Fibroblast of skin of left biceps (primary cell): ENCODE measurements around the gene PPP1R36.
"Not testable (repeated sequence)": the region's sequence is repeated elsewhere in the genome, so short reads cannot be mapped to it uniquely, and the experiment has no call there.

Source experiments
- DNase-seq, 2 experiments: peaks; one replicate each; pipeline ENCODE4 v3.0.0-alpha.2; 2013; ENCODE audit warnings: low read depth in 2 of 2

The PPP1R36 gene

DNA sequence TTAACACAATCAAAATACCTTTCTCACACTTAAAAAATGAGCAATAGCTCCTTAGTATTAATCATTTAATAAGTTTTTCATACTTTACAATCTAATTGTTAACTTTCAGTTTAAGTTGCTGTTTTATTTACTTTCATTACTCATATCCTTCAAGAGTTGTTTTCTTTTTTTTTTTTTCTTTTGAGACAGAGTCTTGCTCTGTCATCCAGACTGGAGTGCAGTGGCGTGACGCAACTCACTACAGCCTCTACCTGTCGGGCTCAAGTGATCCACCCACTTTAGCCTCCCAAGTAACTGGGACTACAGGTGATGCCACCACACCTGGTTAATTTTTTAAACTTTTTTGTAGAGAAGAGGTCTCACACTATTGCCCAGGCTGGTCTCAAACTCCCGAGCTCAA, 29.1 kb upstream of the PPP1R36 start:
- no peak for DNase-seq

DNA sequence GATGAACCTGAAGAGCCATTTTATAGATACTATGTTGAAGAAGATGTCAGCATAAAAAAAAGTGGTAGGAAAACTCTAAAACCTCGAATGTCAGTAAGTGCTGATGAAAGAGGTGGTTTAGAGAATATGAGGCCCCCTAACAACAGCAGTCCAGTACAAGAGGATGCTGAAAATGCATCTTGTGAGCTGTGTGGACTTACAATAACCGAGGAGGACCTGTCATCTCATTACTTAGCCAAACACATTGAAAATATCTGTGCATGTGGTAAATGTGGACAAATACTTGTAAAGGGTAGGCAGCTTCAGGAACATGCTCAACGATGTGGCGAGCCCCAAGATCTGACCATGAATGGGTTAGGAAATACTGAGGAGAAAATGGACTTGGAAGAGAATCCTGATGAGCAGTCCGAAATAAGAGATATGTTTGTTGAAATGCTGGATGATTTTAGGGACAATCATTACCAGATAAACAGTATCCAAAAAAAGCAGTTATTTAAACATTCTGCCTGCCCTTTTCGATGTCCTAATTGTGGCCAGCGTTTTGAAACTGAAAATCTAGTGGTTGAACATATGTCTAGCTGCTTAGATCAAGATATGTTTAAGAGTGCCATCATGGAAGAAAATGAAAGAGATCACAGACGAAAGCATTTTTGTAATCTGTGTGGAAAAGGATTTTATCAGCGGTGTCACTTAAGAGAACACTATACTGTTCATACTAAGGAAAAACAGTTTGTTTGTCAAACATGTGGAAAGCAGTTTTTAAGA, 27.0 kb upstream of the PPP1R36 start:
- DNase-seq = no peak

DNA sequence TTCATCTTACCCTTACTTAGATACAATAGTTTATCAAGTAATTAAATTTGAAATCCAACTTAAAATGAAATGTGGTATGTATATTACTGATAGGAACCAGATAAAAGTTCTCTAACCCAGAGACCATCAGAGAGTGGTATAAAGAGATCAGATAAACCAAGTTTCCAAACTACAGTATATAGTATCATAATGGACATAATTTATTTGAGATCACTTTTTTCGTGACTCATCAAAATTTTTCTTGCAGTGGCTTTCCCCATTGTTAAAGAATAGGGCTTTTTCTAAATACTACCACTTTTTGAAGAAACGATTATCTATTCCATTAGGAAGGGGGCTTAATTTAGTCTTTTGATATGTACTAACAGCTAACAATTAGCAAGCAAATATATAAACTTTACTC, 24.4 kb upstream of the PPP1R36 start:
- DNase-seq = no peak

DNA sequence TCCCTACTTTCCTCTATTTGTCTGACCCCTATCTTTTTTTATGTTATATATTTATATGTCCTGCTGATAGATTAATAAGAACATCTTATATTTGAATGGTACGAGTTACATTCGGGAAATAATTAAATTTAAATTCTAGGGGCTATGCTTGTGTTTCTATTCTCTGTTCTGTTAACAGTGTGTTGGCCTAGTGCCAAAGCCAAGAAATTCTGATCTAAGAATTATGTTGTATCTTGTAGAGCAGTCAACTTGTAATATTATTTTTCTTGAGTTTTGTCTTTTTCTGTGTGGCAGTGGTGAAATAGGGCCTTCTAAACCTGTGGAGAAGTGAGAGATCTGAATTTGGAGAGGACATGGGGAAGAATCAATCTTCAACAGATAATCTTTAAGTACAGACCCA, 18.2 kb upstream of the PPP1R36 start:
- no peak for DNase-seq

DNA sequence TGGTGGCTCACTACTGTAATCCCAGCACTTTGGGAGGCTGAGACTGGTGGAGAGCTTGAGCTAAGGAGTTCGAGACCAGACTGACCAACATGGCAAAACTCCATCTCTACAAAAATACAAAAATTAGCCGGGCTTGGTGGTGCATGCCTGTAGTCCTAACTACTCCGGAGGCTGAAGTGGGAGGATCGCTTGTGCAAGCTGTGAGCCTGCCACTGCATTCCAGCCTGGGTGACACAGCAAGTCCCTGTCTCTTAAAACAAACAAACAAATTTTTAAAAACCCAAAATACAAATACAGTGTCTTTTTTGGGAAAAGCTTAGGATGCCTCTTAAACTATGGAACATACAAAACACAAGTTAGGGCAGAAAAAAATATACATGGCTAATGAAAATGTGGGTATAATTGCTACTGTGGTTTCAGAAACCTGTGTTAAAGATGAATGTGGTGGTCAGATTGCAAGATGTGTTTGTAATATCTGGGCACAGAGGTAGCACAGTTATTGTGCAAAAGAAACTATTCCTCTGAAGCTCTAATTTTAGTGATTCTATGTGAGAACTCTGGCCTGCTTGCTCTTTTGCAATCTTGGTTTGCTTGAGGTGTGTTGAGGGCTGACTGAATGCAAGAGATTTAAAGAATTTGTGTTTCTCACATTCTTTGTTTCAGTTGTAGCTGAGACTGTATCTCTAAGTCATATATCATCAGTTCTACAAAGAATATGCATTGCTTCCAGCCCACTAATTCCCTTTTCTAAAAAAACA, 13.1 kb upstream of the PPP1R36 start:
- peak; percentile 43 to 60 for DNase-seq

DNA sequence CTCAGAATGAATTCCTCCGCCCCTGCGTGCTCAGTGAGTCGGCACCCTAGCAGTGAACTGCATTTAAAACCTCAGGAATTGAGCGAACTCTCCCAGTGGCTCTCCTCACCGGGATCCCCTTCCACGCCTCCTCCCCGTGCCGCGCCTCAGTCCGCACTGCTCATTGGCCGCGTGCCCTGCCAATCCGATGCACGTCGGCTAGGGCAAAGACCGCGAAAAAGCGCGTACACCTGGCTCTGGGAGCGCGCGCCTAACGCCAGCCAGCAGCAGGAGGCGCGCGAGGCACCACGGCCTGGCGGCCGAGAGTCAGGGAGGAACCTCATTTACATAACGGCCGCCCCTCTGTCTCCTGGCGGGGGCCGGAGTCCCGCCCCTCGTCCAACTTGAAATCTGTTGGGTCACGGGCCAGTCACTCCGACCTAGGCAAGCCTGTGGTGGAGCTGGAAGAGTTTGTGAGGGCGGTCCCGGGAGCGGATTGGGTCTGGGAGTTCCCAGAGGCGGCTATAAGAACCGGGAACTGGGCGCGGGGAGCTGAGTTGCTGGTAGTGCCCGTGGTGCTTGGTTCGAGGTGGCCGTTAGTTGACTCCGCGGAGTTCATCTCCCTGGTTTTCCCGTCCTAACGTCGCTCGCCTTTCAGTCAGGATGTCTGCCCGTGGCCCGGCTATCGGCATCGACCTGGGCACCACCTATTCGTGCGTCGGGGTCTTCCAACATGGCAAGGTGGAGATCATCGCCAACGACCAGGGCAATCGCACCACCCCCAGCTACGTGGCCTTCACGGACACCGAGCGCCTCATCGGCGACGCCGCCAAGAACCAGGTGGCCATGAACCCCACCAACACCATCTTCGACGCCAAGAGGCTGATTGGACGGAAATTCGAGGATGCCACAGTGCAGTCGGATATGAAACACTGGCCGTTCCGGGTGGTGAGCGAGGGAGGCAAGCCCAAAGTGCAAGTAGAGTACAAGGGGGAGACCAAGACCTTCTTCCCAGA, 9.3 kb upstream of the PPP1R36 start, which contains the start of gene HSPA2:
HSPA2 (plus strand) TSS at position 534 of the 995 bp plus-strand sequence; CDS start at position 643, 109 bp downstream.
- peak; percentile 100 for DNase-seq

DNA sequence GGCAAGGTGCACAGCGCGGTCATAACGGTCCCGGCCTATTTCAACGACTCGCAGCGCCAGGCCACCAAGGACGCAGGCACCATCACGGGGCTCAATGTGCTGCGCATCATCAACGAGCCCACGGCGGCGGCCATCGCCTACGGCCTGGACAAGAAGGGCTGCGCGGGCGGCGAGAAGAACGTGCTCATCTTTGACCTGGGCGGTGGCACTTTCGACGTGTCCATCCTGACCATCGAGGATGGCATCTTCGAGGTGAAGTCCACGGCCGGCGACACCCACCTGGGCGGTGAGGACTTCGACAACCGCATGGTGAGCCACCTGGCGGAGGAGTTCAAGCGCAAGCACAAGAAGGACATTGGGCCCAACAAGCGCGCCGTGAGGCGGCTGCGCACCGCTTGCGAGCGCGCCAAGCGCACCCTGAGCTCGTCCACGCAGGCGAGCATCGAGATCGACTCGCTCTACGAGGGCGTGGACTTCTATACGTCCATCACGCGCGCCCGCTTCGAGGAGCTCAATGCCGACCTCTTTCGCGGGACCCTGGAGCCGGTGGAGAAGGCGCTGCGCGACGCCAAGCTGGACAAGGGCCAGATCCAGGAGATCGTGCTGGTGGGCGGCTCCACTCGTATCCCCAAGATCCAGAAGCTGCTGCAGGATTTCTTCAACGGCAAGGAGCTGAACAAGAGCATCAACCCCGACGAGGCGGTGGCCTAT, 8.3 kb upstream of the PPP1R36 start:
- DNase-seq = peak in 1 of 2 experiments; percentile 6

DNA sequence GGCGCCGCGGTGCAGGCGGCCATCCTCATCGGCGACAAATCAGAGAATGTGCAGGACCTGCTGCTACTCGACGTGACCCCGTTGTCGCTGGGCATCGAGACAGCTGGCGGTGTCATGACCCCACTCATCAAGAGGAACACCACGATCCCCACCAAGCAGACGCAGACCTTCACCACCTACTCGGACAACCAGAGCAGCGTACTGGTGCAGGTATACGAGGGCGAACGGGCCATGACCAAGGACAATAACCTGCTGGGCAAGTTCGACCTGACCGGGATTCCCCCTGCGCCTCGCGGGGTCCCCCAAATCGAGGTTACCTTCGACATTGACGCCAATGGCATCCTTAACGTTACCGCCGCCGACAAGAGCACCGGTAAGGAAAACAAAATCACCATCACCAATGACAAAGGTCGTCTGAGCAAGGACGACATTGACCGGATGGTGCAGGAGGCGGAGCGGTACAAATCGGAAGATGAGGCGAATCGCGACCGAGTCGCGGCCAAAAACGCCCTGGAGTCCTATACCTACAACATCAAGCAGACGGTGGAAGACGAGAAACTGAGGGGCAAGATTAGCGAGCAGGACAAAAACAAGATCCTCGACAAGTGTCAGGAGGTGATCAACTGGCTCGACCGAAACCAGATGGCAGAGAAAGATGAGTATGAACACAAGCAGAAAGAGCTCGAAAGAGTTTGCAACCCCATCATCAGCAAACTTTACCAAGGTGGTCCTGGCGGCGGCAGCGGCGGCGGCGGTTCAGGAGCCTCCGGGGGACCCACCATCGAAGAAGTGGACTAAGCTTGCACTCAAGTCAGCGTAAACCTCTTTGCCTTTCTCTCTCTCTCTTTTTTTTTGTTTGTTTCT, 7.6 kb upstream of the PPP1R36 start:
- DNase-seq = no peak

DNA sequence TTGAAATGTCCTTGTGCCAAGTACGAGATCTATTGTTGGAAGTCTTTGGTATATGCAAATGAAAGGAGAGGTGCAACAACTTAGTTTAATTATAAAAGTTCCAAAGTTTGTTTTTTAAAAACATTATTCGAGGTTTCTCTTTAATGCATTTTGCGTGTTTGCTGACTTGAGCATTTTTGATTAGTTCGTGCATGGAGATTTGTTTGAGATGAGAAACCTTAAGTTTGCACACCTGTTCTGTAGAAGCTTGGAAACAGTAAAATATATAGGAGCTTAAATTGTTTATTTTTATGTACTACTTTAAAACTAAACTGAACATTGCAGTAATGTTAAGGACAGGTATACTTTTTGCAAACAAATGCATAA, 6.9 kb upstream of the PPP1R36 start:
- DNase-seq = no peak

DNA sequence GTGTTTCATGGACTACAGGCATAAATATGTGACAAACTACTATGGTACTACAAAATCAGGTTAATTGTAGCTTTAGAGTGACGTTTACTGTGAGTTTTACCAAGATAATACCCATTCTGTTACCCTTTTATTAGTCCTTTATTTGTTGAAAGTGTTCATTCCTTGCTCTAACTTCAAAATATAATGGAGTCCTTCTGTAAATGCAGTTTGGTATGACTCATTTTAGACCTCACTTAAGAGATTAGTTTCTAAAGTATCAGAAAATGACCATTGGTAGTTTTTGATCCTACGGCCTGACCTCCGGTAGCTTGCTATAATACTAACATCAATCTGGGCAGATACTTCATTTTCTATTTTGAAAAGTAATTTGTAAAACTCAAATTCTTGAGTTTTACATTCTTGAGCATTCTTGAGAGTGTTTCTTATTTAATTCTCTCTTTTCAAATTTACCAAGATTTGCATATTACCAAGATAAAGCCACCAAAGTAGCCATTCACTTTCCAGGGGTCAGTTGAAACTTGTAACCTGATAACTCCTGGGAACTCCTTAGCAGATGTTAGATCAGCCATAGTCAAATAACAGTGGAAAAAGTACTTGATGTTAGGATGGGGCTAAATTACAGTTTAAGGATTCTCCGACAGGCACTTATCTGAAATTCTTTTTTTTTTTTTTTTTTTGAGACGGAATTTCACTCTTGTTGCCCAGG, 5.0 kb upstream of the PPP1R36 start:
- no peak for DNase-seq

DNA sequence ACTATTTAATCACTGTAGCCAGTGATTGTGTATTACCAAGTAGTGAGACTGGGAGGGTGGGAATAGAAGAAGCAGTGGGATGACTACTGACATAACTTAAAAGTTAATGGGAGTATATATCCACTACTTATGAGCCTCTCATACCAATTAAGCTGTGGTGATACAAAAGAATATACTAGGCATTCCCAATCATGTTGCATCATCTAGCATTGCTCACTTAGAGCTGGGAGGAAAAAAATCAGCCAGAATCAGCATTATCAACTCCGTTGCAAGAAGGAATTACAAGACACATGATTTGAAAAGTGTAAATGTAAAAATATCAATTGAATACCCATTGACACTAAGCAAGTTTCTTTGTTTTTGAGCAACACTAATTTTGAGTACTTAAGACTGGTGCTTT, 745 bp upstream of the PPP1R36 start:
- no peak for DNase-seq

DNA sequence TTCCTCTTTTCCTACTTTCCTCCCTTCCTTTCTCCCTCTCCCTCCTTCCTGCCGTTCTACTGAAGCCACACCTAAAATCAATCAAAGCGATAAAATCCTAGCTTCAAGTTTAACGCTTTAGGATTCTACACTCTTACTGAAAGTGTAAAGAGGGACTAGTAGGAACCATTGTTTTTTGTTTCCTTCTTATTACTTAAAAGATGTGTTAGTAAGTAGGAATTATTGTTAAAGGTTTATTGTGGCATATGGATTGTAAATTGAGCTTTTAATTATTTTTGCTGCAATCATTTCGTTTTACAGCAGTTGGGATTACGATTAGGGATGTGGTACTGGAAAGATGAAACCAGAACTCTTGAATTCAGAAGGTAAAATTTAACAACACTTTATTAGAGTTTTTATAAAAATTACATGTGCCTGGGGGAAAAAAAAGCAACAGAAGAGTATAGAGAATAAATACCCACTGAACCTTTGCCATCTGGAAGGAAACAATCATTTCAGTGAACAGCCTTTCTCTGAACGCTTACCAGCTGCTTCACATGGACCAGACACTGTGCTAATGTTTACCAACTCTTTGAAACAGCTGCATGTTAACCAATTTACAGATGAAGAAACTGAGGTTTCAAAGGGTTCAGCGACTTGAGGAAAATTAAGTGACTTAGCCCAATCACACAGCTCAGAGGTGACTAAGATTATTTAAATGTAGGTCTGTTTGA, 1.0 kb downstream of the PPP1R36 start:
- DNase-seq = no peak

DNA sequence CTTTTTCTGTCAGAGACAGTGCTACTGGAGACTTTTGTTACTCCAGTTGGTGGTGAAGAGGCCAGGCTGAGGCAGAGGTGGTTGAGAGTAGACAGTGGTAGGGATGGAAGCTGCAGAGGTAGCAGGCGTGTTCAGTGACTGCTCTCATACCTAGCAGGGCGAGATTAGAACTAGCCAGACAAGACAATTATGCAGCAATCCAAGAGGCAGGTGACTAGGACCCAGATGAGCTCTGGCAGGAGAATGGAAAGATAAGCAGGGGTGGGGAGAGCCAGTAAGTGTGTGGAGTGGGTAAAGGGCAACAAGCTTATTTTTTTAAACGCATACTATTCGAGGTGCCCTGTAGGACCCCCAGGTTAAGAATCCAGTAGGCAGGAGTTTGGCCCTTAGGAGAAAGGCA, 4.8 kb downstream of the PPP1R36 start:
- DNase-seq = no peak

DNA sequence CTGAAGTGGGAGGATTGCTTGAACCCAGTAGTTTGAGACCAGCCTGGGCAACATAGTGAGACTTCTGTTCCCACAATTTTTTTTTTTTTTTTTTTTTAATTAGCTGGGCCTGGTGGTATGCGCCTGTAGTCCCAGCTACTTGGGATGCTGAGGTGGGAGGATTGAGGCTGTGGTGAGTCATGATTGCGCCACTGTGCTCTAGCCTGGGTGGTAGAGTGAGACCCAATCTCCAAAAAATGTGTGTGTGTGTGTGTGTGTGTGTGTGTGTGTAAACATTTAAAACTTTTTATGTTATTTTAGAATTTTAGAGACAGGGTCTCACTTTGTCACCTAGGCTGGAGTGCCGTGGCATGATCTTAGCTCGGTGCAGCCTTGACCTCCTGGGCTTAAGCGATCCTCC, 6.8 kb downstream of the PPP1R36 start:
- peak; percentile 80 for DNase-seq

DNA sequence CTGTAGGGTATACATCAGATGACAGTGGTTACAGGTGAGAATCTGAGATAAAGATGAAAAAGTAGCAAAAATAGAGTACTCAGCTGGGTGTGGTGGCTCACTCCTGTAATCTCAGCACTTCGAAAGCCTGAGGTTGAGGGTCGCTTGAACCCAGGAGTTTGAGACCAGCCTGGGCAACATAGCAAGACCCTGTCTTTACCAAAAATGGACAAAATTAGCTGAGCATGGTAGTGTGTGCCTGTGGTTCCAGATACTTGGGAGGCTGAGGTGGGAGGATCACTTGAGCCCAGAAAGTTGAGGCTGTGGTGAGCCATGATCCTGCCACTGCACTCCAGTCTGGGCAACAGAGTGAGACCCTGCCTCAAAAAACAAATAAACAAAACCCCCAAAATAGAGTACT, 8.5 kb downstream of the PPP1R36 start:
- DNase-seq = not testable (repeated sequence)

DNA sequence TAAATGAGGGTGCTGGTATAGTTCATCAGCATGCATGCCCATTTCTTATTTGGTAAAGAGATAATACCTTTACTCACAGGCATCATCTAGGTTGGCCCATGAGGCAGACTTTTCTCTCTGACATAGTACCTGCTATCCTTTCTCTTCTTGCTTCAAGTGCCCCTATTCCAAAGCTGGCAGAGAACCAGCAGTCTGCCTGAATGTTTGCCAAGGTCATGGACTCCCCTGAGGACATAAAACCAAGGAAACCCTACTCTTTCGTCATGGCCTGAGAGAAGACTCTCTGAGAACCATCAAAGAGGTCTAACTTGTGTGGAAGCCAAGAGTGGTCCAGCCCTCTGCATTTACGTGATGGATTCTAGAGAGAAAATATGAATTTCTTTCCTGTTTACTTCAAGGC, 11.9 kb downstream of the PPP1R36 start:
- no peak for DNase-seq

DNA sequence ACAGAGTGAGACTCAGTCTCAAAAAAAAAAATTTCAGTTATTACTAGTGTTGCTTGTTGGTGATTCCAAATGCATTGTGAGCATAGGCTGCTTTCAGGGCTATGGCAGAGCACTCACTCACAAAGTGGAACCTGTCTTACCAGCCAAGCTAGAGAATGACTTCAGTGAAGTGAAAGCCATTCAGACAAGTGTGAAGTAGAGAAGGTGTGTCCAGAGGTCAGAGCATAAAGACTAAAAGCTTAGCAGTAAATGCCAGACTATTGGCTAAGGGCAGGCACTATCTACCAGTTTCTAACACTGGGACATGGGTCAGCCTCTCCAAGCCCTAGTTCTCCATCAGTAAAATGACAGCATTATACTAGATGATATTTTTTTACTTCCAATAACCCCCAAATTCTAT, 12.7 kb downstream of the PPP1R36 start:
- no peak for DNase-seq

DNA sequence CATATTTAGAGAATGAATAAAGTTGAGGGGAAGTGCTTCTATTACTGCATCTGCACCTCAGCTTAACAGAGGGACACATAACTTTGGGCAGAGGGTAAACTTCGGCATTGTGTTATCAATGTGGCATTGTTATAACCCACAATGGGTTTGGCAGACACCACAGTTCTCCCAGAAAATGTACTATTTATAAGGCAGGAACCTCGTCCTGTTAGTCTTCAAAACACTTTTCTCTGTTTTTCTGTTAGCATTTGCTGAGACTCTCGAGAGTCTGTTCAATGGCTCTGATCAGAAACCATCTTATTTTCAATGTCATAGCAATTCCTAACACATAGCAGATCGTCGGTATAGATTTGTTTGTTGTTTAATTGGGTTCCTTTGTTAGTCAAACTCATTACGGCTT, 13.9 kb downstream of the PPP1R36 start:
- no peak for DNase-seq

DNA sequence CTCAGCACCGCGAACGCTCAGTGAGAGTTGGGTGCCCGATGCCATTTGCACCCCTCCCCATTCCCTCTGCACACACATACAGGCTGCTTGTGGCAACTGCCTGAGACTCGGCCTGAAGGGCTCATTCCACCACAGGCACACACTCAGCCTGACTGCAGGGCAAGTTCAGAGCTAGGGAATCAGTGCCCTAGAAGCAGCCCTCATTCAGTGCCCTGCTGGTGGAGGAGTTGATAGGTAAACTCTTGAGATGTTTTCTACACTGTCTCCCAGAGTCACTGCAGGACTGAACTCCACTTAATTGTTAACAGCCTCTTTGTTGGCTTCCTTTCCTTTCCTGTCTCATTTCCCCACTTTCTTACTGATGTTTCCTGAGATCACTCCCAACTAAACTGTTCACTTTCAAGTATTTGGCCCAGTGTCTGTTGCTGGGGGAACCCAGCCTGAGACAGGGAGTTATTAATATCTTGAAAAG, 16.9 kb downstream of the PPP1R36 start:
- no peak for DNase-seq
